ENCODE measurements around the gene LAMB4. TPM values are rescaled to one million over a fixed set of nuclear protein-coding genes. Genes with fewer than 3 reads are reported as not detected.

The LAMB4 gene
- total and polyA plus RNA-seq, 12 donors = 0.15 to 0.69 (median 0.25) TPM; not detected in 3

DNA sequence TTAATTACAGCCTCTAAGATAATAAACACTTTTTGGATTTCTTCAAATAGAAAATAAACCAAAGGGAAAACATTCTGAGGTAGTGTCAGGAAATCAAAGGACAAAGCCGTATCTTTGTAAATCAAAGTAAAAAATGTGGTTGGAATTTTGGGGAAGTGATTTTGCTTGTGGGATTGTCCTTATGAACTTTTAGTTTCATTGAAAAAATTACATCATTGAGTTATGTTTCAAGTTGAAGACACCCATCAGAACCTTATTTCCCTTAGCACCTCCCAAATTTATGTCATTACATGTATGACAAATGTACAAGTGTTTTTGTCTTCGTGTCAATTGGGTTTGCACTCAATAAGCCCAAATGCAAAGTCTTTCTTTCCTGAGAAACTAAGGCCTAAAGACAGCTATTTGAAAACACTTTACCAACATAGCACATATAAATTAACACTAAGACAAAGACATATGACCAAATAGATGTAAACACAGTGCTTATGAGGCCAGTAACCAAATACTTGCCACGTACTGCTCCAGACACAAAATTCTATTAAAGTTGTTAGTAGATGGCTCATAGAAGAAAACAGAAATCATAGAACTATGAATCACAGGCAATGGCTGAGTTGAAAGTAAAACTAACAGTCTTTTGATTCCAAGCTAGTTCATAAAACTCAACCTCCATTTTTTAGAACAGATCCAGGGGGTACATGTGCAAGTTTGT lies 26.9 kb upstream of the LAMB4 start:
- H3K27me3 ChIP-seq = peaks cover 0 to 15% (median 0%) of the 10 kb centered on the region in 7 donors
- no peaks in the 10 kb centered on the region for H3K9me3 ChIP-seq
- ATAC-seq = no peak
- DNase-seq = no peak
- intact Hi-C loops (cut with DNase I) = no loop called here
- H3K4me3 ChIP-seq = no peak overlapping the region
- WGBS, 2 donors = 83 to 88% methylated on average over 3 of the region's 3 CpGs
- H3K27ac ChIP-seq = no peak overlapping the region
- H3K36me3 ChIP-seq = no peaks in the 10 kb centered on the region
- TF ChIP-seq CTCF (IDR thresholded peaks at IDR 0.05) = no peak
- H3K4me1 ChIP-seq = no peaks in the 10 kb centered on the region

DNA sequence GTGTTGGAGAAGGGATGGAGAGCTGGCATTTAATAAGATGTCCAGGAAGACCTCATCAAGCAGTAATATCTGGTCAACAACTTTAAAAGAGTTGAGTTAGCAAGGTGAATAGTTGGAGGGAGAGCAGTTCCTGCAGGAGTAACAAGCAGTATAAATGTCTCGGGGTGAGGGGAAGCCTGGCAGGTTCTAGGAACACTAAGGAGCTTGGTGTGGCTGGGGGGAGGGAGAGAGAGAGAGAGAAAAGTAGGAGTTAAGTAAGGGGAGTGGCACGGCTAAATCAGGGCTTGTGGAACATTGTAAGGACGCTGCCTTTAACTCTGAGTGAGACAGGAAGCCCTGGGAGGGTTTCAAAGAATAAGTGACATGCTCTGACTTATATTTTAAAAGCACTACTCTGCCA lies 22.0 kb upstream of the LAMB4 start:
- ATAC-seq = no peak
- peaks cover 0 to 10% (median 0%) of the 10 kb centered on the region in 7 donors for H3K27me3 ChIP-seq
- WGBS, 2 donors = 38 to 47% methylated on average over 3 of the region's 3 CpGs
- no peaks in the 10 kb centered on the region for H3K36me3 ChIP-seq
- H3K4me1 ChIP-seq = no peaks in the 10 kb centered on the region
- H3K27ac ChIP-seq = no peak overlapping the region
- no peak overlapping the region for H3K4me3 ChIP-seq
- no peaks in the 10 kb centered on the region for H3K9me3 ChIP-seq
- intact Hi-C loops (cut with DNase I) = loop anchor here in 1 of 10 donors (5.0 kb wide), 1 partner anchor 400 kb away; no protein-coding TSS in a partner anchor
- TF ChIP-seq CTCF (IDR thresholded peaks at IDR 0.05) = no peak
- DNase-seq = no peak

GRCh38 chr7:108149908-108150307 lies 19.7 kb upstream of the LAMB4 start:
- Histone ChIP-seq H3K27me3 (peaks cover 0 to 10% (median 0%) of the 10 kb centered on the region in 7 donors), H3K27ac (no peak overlapping the region), H3K9me3 (no peaks in the 10 kb centered on the region), H3K4me3 (no peak overlapping the region), H3K4me1 (peaks cover 0 to 12% (median 0%) of the 10 kb centered on the region in 9 donors), H3K36me3 (no peaks in the 10 kb centered on the region)
- 60 to 67% methylated on average over 6 of the region's 6 CpGs for WGBS, 2 donors
- no peak for TF ChIP-seq CTCF (IDR thresholded peaks at IDR 0.05)
- intact Hi-C loops (cut with DNase I) = loop anchor here (5.0 to 10.0 kb wide), 17 partner anchors 38 to 408 kb away; partner anchors contain the start of genes CBLL1 (in 7 of the 10), LAMB1 (in 3 of the 10) and DLD (in 1 of the 10)
- DNase-seq = no peak
- ATAC-seq = no peak

DNA sequence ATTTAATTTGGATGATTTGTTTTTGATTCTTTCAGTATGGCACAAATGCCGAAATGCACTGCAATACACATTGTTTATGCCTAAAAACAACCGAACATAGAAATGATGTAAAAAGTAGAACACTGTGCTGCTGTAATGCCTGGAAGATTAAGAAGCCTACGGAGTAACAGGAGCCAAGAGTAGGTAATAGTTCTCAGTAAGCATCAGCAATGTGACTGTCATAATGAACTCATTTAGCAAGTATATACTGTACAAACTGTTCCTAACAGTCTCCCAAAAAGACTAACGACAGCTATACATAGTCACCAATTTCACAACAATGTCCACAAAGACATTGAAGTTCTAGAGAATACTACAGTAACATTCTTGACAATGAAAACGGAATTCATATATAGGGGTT lies 19.0 kb upstream of the LAMB4 start:
- WGBS, 2 donors = 89 to 93% methylated on average over 5 of the region's 5 CpGs
- Histone ChIP-seq H3K4me1 (peaks cover 0 to 12% (median 0%) of the 10 kb centered on the region in 9 donors), H3K27ac (no peak overlapping the region), H3K36me3 (no peaks in the 10 kb centered on the region), H3K9me3 (no peaks in the 10 kb centered on the region), H3K4me3 (no peak overlapping the region), H3K27me3 (peaks cover 0 to 10% (median 0%) of the 10 kb centered on the region in 7 donors)
- no peak for TF ChIP-seq CTCF (IDR thresholded peaks at IDR 0.05)
- ATAC-seq (no peak), DNase-seq (no peak)
- intact Hi-C loops (cut with DNase I) = loop anchor here (5.0 to 10.0 kb wide), 16 partner anchors 37 to 407 kb away; partner anchors contain the start of genes CBLL1 (in 7 of the 10), LAMB1 (in 3 of the 10) and DLD (in 1 of the 10)
